Measurements from ENCODE around the gene GAREM1.

DNA sequence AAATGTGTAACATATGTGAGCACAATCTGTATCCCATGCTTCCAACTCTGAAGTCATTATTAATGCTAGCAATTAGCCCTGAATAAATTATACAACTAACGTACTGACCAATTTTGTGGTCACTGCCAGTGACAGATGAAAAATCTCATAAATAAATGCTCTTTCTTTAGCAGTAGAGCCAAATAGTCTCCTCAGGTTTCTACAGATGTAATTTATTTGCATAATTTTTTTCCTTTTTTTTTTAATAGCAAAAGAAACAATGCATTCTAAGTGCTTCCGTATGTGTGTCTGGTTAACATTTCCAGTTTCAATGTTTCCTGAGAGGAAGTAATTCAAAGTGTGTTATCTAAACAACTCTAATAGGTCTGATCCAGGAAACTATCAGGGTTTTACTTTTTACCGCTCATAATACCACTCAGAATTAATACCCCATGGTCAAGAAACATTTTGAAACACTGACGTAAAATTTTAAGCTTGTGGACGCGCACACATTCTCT, 172.5 kb downstream of the GAREM1 start:
- TF ChIP-seq, protein P1, sequence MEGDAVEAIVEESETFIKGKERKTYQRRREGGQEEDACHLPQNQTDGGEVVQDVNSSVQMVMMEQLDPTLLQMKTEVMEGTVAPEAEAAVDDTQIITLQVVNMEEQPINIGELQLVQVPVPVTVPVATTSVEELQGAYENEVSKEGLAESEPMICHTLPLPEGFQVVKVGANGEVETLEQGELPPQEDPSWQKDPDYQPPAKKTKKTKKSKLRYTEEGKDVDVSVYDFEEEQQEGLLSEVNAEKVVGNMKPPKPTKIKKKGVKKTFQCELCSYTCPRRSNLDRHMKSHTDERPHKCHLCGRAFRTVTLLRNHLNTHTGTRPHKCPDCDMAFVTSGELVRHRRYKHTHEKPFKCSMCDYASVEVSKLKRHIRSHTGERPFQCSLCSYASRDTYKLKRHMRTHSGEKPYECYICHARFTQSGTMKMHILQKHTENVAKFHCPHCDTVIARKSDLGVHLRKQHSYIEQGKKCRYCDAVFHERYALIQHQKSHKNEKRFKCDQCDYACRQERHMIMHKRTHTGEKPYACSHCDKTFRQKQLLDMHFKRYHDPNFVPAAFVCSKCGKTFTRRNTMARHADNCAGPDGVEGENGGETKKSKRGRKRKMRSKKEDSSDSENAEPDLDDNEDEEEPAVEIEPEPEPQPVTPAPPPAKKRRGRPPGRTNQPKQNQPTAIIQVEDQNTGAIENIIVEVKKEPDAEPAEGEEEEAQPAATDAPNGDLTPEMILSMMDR (conservative IDR thresholded peaks at IDR 0.05 in 1 of 2, IDR thresholded peaks at IDR 0.05 in 1 of 2; ENCODE audit: extremely low read depth in 1 of 2, insufficient read depth in 1 of 2, low read depth in 1 of 2, low read length in 2 of 2), result no peak
- no peak for TF ChIP-seq EZH2 (IDR thresholded peaks at IDR 0.05; ENCODE audit: borderline replicate concordance, low read length)

All from mammary epithelial cell (primary cell).